Right cardiac atrium (tissue), 5 donors: ENCODE results near the gene PRDM16. TPM values are rescaled to one million over a fixed set of nuclear protein-coding genes. Genes with fewer than 3 reads are reported as not detected.

ENCODE experiments used
- ATAC-seq, 2 donors: fragments of 200-7000 bp; cut with Tn5 transposase; one replicate each; pipeline versions ENCODE4 v1.8.0 to v1.9.1; 2020; ENCODE audit warnings: moderate library complexity in 2 of 2, mild to moderate bottlenecking in 1 of 2
- DNase-seq, 3 donors: peaks; one replicate each; pipeline ENCODE4 v3.0.0-alpha.2; 2020
- H3K27ac ChIP-seq: one replicate; pipeline ENCODE4 v1.5.1; 2013; ENCODE audit warnings: mild to moderate bottlenecking, low read length, control low read depth, moderate library complexity
- H3K27me3 ChIP-seq: one replicate; pipeline ENCODE4 v1.6.1; 2013; ENCODE audit not compliant: control insufficient read depth, insufficient read depth
- H3K4me1 ChIP-seq: one replicate; pipeline ENCODE4 v1.6.1; 2013; ENCODE audit warnings: low read length; ENCODE audit not compliant: control insufficient read depth, insufficient read depth
- H3K4me3 ChIP-seq: one replicate; pipeline ENCODE4 v1.5.1; 2013; ENCODE audit warnings: low read length, control low read depth
- H3K9me3 ChIP-seq: one replicate; pipeline ENCODE4 v1.6.1; 2013; ENCODE audit warnings: low read length; ENCODE audit not compliant: control insufficient read depth
- WGBS: extraction: QIAGEN DNeasy Blood & Tissue Kit; methylation state at CpG from one replicate; pipeline ENCODE4 v1.1.7; 2013; 5-methylcytosine and 5-hydroxymethylcytosine counted together
- intact Hi-C, 4 donors: fragments of 100-400 bp; cut with DNase I; formaldehyde crosslinking; loops; one replicate each; pipeline versions ENCODE4 v1.11.0 to v1.14.0; 2022 to 2023
- polyA plus RNA-seq: library from polyadenylated mRNA; stranded (reverse); fragments of 200-250 nt; gene quantifications from one replicate; pipeline ENCODE4 v1.2.3, GENCODE V29; 2013
- total RNA-seq, 4 donors: library from RNA; stranded (reverse); fragmentation: NEBNext Ultra II Directional; extraction: Animal tissue kit (Norgen Biotek cat#: 25700); gene quantifications; one replicate each; pipeline ENCODE4 v1.2.1, GENCODE V29; 2021
- donor health status: healthy with polysubstance abuse.
- donor health status: DM: no; HTN: yes; CAD: no.
- donor health status: DM: no; HTN: no; CAD: no.
- donor health status: DM: no; HTN: yes; CAD: no; lungs with severe emphysema.
- donor health status: DM: yes; HTN: yes; CAD: no.

Gene PRDM16
- total and polyA plus RNA-seq, 5 donors, result 1.1 to 2.9 (median 1.9) TPM

DNA sequence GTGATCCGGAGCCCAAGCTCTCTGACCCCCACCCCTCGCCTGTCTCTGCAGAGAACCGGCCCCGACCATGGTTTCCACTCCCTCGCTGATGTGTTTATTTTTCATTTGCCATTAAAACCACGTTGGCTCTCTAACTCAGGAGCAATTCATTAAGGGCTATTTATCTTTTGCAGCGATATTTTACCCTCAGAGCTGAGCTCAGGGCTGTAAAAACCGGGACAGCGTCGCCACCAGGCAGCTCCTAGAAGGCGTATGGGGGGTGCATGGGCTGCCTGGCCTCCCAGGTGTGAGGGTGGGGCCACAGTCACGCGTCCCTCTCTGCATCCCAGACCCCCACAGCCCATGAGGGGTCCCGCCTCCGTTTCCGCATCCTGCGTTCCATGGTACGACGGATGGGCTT lies 71.4 kb downstream of the PRDM16 start:
- Histone ChIP-seq H3K27me3 (no peaks in the 10 kb centered on the region), H3K27ac (no peak overlapping the region), H3K4me3 (no peak overlapping the region), H3K4me1 (no peaks in the 10 kb centered on the region), H3K9me3 (no peaks in the 10 kb centered on the region)
- intact Hi-C loops, result no loop called here
- no peak for ATAC-seq
- WGBS, result 84% methylated on average over 19 of the region's 19 CpGs
- no peak for DNase-seq

DNA sequence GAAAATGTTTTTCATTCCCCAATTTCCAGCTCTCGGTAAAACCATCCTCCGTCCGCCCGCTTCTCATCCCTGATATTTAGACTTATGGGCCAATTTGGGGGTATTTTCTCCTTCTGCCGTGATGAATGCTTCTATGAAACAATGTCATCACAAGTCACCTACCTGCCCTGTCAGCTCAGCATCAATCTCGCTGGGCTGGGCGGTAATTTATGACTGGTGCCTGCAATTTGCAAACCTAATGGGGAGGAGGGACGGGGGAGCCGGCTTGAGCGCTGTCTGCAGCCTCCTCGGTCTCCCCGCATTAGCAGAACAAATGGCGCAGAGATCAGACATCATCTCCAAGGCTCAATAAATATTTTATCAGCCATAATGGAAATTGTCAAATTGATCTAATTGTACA lies 72.1 kb downstream of the PRDM16 start:
- H3K27me3 ChIP-seq, result no peaks in the 10 kb centered on the region
- whole genome bisulfite sequencing, result 94% methylated on average over 13 of the region's 13 CpGs
- no peak overlapping the region for H3K27ac ChIP-seq
- H3K4me1 ChIP-seq, result no peaks in the 10 kb centered on the region
- intact Hi-C loops, result no loop called here
- H3K9me3 ChIP-seq, result no peaks in the 10 kb centered on the region
- no peak overlapping the region for H3K4me3 ChIP-seq
- ATAC-seq (no peak), DNase-seq (no peak)

- DNase-seq, result no peak
- H3K4me1 ChIP-seq, result no peaks in the 10 kb centered on the region
- ATAC-seq, result no peak
- H3K27ac ChIP-seq, result no peak overlapping the region
- H3K27me3 ChIP-seq, result no peaks in the 10 kb centered on the region
- H3K4me3 ChIP-seq, result no peak overlapping the region
- WGBS, result 67% methylated on average over 21 of the region's 21 CpGs
- no peaks in the 10 kb centered on the region for H3K9me3 ChIP-seq
- intact Hi-C loops, result no loop called here
Observed at GRCh38 chr1:3141836-3142235, 72.8 kb downstream of the PRDM16 start.

DNA sequence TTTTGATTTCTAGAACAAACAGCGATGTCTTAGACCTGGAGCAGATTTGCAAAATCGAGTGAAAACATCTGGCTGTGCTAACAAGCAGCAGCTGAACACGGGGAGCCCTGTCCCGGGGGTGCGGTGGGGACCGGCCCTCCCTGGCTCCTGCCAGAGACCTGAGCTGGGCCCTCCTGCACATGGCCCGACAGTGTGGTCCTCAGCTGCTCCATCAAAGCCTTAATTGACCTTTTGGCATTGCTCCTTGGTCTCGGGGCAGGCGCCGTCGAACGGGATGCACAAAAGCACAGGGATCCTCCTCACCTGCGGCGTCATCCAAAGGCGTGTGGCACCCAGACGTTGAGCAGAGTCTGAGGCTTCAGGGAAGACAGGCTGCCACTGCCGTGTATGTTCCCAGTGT lies 73.2 kb downstream of the PRDM16 start:
- no peak for DNase-seq
- no peak overlapping the region for H3K4me3 ChIP-seq
- intact Hi-C loops, result no loop called here
- H3K4me1 ChIP-seq, result no peaks in the 10 kb centered on the region
- no peaks in the 10 kb centered on the region for H3K27me3 ChIP-seq
- no peaks in the 10 kb centered on the region for H3K9me3 ChIP-seq
- no peak for ATAC-seq
- WGBS, result 67% methylated on average over 17 of the region's 17 CpGs
- no peak overlapping the region for H3K27ac ChIP-seq

- no peak overlapping the region for H3K27ac ChIP-seq
- WGBS, result 93% methylated on average over 12 of the region's 12 CpGs
- DNase-seq (no peak), ATAC-seq (no peak)
- intact Hi-C loops, result no loop called here
- no peaks in the 10 kb centered on the region for H3K4me1 ChIP-seq
- no peaks in the 10 kb centered on the region for H3K9me3 ChIP-seq
- H3K27me3 ChIP-seq, result no peaks in the 10 kb centered on the region
- H3K4me3 ChIP-seq, result no peak overlapping the region
Observed at GRCh38 chr1:3142751-3143150, 73.7 kb downstream of the PRDM16 start.

GRCh38 chr1:3145532-3146325 lies 76.7 kb downstream of the PRDM16 start:
- DNase-seq, result no peak
- 19% methylated on average over 39 of the region's 39 CpGs for WGBS
- Histone ChIP-seq H3K4me3 (no peak overlapping the region), H3K27ac (no peak overlapping the region), H3K27me3 (no peaks in the 10 kb centered on the region), H3K9me3 (no peaks in the 10 kb centered on the region), H3K4me1 (no peaks in the 10 kb centered on the region)
- intact Hi-C loops, result no loop called here
- ATAC-seq, result peak in 1 of 2 donors; percentile 52

DNA sequence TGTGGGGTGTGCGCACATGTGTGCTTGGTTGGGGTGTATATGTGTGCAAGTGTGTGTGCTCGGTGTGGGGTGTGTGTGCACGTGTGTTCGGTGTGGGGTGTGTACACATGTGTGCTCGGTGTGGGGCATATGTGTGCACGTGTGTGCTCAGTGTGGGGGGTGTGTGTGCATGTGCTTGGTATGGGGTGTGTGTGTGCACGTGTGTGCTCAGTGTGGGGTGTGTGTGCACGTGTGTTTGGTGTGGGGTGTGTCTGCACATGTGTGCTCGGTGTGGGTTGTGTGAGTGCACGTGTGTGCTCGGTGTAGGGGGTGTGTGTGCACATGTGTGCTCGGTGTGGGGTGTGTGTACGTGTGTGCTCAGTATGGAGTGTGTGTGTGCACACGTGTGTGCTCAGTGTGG lies 77.5 kb downstream of the PRDM16 start:
- no peak for DNase-seq
- no peaks in the 10 kb centered on the region for H3K4me1 ChIP-seq
- intact Hi-C loops, result no loop called here
- H3K9me3 ChIP-seq, result no peaks in the 10 kb centered on the region
- H3K27ac ChIP-seq, result no peak overlapping the region
- no peaks in the 10 kb centered on the region for H3K27me3 ChIP-seq
- no peak overlapping the region for H3K4me3 ChIP-seq
- WGBS, result 94% methylated on average over 14 of the region's 14 CpGs
- no peak for ATAC-seq

GRCh38 chr1:3146907-3147306 lies 77.9 kb downstream of the PRDM16 start:
- no peak overlapping the region for H3K27ac ChIP-seq
- H3K27me3 ChIP-seq, result no peaks in the 10 kb centered on the region
- DNase-seq (no peak), ATAC-seq (no peak)
- no peak overlapping the region for H3K4me3 ChIP-seq
- H3K4me1 ChIP-seq, result no peaks in the 10 kb centered on the region
- no peaks in the 10 kb centered on the region for H3K9me3 ChIP-seq
- intact Hi-C loops, result no loop called here
- 95% methylated on average over 19 of the region's 19 CpGs for WGBS

GRCh38 chr1:3148171-3148570 lies 79.2 kb downstream of the PRDM16 start:
- no peaks in the 10 kb centered on the region for H3K27me3 ChIP-seq

DNA sequence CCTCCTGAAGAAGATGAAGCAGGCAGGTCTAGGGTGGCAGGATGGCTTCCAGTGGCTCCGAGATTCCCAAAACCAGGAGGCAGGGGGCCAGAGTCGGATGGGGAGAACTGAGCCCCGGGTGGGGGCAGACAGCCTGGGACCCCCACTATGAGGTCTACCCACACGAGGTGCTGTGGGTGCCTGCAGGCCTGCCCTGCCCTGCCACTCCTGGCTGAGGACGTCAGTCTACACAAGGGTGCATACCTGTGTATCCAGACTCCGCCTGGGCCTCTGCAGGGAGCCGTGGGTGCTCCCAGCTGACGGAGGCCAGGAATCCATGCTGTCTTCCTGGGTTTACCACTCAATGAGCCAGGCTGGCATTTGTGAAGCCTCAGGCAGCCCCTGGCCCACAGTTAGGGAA lies 80.3 kb downstream of the PRDM16 start:
- intact Hi-C loops, result no loop called here
- DNase-seq, result no peak
- WGBS, result 86% methylated on average over 8 of the region's 8 CpGs
- Histone ChIP-seq H3K4me1 (no peaks in the 10 kb centered on the region), H3K4me3 (no peak overlapping the region), H3K27ac (no peak overlapping the region), H3K9me3 (no peaks in the 10 kb centered on the region), H3K27me3 (no peaks in the 10 kb centered on the region)
- ATAC-seq, result no peak

More at GRCh38 chr1:3148171-3148570, 79.2 kb downstream of the PRDM16 start:
- Histone ChIP-seq H3K9me3 (no peaks in the 10 kb centered on the region), H3K27ac (no peak overlapping the region), H3K4me3 (no peak overlapping the region), H3K4me1 (no peaks in the 10 kb centered on the region)
- ATAC-seq, result no peak
- DNase-seq, result no peak
- 82% methylated on average over 6 of the region's 6 CpGs for WGBS
- intact Hi-C loops, result no loop called here

- H3K9me3 ChIP-seq, result no peaks in the 10 kb centered on the region
- intact Hi-C loops, result no loop called here
- H3K27ac ChIP-seq, result no peak overlapping the region
- H3K27me3 ChIP-seq, result no peaks in the 10 kb centered on the region
- WGBS, result 79% methylated on average over 14 of the region's 14 CpGs
- ATAC-seq (no peak), DNase-seq (no peak)
- no peak overlapping the region for H3K4me3 ChIP-seq
- H3K4me1 ChIP-seq, result no peaks in the 10 kb centered on the region
Observed at GRCh38 chr1:3151456-3151855, 82.5 kb downstream of the PRDM16 start.

- Histone ChIP-seq H3K27me3 (no peaks in the 10 kb centered on the region), H3K9me3 (no peaks in the 10 kb centered on the region), H3K4me1 (no peaks in the 10 kb centered on the region), H3K27ac (no peak overlapping the region), H3K4me3 (no peak overlapping the region)
- intact Hi-C loops, result no loop called here
- no peak for DNase-seq
- ATAC-seq, result no peak
Observed at GRCh38 chr1:3152143-3152542, 83.1 kb downstream of the PRDM16 start.
